HK-2 (cell line): Measurements from ENCODE around the gene ALDH3B2.
"Not testable (repeated sequence)": the region's sequence is repeated elsewhere in the genome, so short reads cannot be mapped to it uniquely, and the experiment has no call there.

Experiments
- DNase-seq: peaks from one replicate; pipeline ENCODE4 v3.0.0-alpha.2; 2018; ENCODE audit not compliant: unreplicated experiment

ALDH3B2 gene

GRCh38 chr11:67674442-67674871, at the start of gene ALDH3B2:
TSS of gene ALDH3B2 (minus strand) at chr11:67674623. CDS start at chr11:67666935, 7,688 bp downstream.
- no peak for DNase-seq

GRCh38 chr11:67723036-67723435, 48.6 kb upstream of the ALDH3B2 start:
- not testable (repeated sequence) for DNase-seq

GRCh38 chr11:67716226-67716625, 41.8 kb upstream of the ALDH3B2 start:
- not testable (repeated sequence) for DNase-seq

GRCh38 chr11:67715801-67716200, 41.4 kb upstream of the ALDH3B2 start:
- DNase-seq, result not testable (repeated sequence)

GRCh38 chr11:67713892-67714509, 39.6 kb upstream of the ALDH3B2 start:
- not testable (repeated sequence) for DNase-seq

GRCh38 chr11:67711676-67712075, 37.3 kb upstream of the ALDH3B2 start:
- not testable (repeated sequence) for DNase-seq

- not testable (repeated sequence) for DNase-seq
Observed at GRCh38 chr11:67711212-67711611, 36.8 kb upstream of the ALDH3B2 start.

GRCh38 chr11:67709806-67710205, 35.4 kb upstream of the ALDH3B2 start:
- not testable (repeated sequence) for DNase-seq

- DNase-seq, result no peak
Observed at GRCh38 chr11:67705264-67705663, 30.8 kb upstream of the ALDH3B2 start.

GRCh38 chr11:67704524-67704923, 30.1 kb upstream of the ALDH3B2 start:
- no peak for DNase-seq

GRCh38 chr11:67703709-67704108, 29.3 kb upstream of the ALDH3B2 start:
- DNase-seq, result not testable (repeated sequence)

- no peak for DNase-seq
Observed at GRCh38 chr11:67700548-67701262, 26.3 kb upstream of the ALDH3B2 start.

- DNase-seq, result no peak
Observed at GRCh38 chr11:67700141-67700540, 25.7 kb upstream of the ALDH3B2 start.

GRCh38 chr11:67699521-67699920, 25.1 kb upstream of the ALDH3B2 start:
- DNase-seq, result no peak

- no peak for DNase-seq
Observed at GRCh38 chr11:67698247-67698646, 23.8 kb upstream of the ALDH3B2 start.

GRCh38 chr11:67697846-67698245, 23.4 kb upstream of the ALDH3B2 start:
- no peak for DNase-seq

GRCh38 chr11:67696998-67697397, 22.6 kb upstream of the ALDH3B2 start:
- no peak for DNase-seq

- no peak for DNase-seq
Observed at GRCh38 chr11:67695606-67696005, 21.2 kb upstream of the ALDH3B2 start.

- no peak for DNase-seq
Observed at GRCh38 chr11:67694875-67695555, 20.6 kb upstream of the ALDH3B2 start.

- DNase-seq, result no peak
Observed at GRCh38 chr11:67691149-67691548, 16.7 kb upstream of the ALDH3B2 start.

- DNase-seq, result no peak
Observed at GRCh38 chr11:67689178-67689577, 14.8 kb upstream of the ALDH3B2 start.

GRCh38 chr11:67687986-67688385, 13.6 kb upstream of the ALDH3B2 start:
- no peak for DNase-seq
